HEK293 (cell line): ENCODE measurements around the gene ZGPAT.

Source experiments
- CTCF ChIA-PET: fragments of 350-600 bp; formaldehyde crosslinking; extraction: SDS; loops from one replicate; lab custom pipeline; 2021; ENCODE audit warnings: antibody characterized with exemption; lab: Yijun Ruan, JAX
- POLR2A ChIA-PET: fragments of 300-600 bp; formaldehyde crosslinking; extraction: SDS; loops from one replicate; lab custom pipeline; 2020; ENCODE audit warnings: antibody characterized with exemption, inconsistent platforms; lab: Yijun Ruan, JAX
- H3K27ac ChIP-seq: fragments of 200-500 bp; sonication (Bioruptor generic); 2 replicates; pipeline ENCODE4 v1.5.1; 2014; ENCODE audit warnings: low read depth, low read length, control low read depth, inconsistent platforms; ENCODE audit errors: extremely low read depth
- H3K36me3 ChIP-seq, 2 experiments: fragments of 200-500 bp in 1 of 2; sonication (Bioruptor generic) in 1 of 2; 1 replicate in 1 of 2; 2 replicates in 1 of 2; pipeline ENCODE4 v1.5.1; 2014 to 2017; ENCODE audit warnings: inconsistent platforms in 2 of 2, low read length in 2 of 2; ENCODE audit not compliant: control insufficient read depth in 2 of 2, insufficient read depth in 1 of 2
- H3K4me1 ChIP-seq: fragments of 200-500 bp; sonication (Bioruptor generic); 2 replicates; pipeline ENCODE4 v1.5.1; 2014; ENCODE audit warnings: mild to moderate bottlenecking, low read length, inconsistent platforms; ENCODE audit not compliant: control insufficient read depth, insufficient read depth
- H3K4me3 ChIP-seq: 2 replicates; pipeline ENCODE4 v1.5.1; 2011; ENCODE audit warnings: low read depth, mild to moderate bottlenecking, control low read depth, low read length, moderate library complexity
- H3K9me3 ChIP-seq: fragments of 200-500 bp; sonication (Bioruptor generic); 2 replicates; pipeline ENCODE4 v1.5.1; 2014; ENCODE audit warnings: low read depth, low read length, inconsistent platforms; ENCODE audit not compliant: control insufficient read depth, insufficient read depth
- BCL6B ChIP-seq: fragments of 450-650 bp; formaldehyde crosslinking; IDR thresholded peaks from 2 replicates; pipeline ENCODE4 v1.5.1; 2017; ENCODE audit warnings: missing biosample characterization, missing genetic modification characterization
- FEZF1 ChIP-seq: fragments of 450-650 bp; formaldehyde crosslinking; IDR thresholded peaks from 2 replicates; pipeline ENCODE4 v1.5.1; 2016; ENCODE audit warnings: missing biosample characterization, missing genetic modification characterization
- GLIS1 ChIP-seq: fragments of 450-650 bp; formaldehyde crosslinking; IDR thresholded peaks from 2 replicates; pipeline ENCODE4 v1.5.1; 2016; ENCODE audit warnings: missing biosample characterization, missing genetic modification characterization
- HOXA7 ChIP-seq: sonication (generic); formaldehyde crosslinking; IDR thresholded peaks from 2 replicates; pipeline ENCODE4 v1.8.1; 2022; ENCODE audit warnings: missing genetic modification reagents, borderline replicate concordance
- KLF10 ChIP-seq: fragments of 450-650 bp; IDR thresholded peaks from 2 replicates; pipeline ENCODE4 v1.5.1; 2018; ENCODE audit warnings: missing biosample characterization, mild to moderate bottlenecking, missing genetic modification characterization
- KLF9 ChIP-seq: fragments of 450-650 bp; formaldehyde crosslinking; IDR thresholded peaks from 2 replicates; pipeline ENCODE4 v1.5.1; 2016; ENCODE audit warnings: missing biosample characterization, missing genetic modification characterization, low read depth
- SCRT2 ChIP-seq: fragments of 450-650 bp; formaldehyde crosslinking; IDR thresholded peaks from 2 replicates; pipeline ENCODE4 v1.5.1; 2016; ENCODE audit warnings: missing biosample characterization, missing genetic modification characterization
- SP2 ChIP-seq: fragments of 450-650 bp; formaldehyde crosslinking; IDR thresholded peaks from 2 replicates; pipeline ENCODE4 v1.5.1; 2016; ENCODE audit warnings: missing biosample characterization, missing genetic modification characterization
- SP3 ChIP-seq: fragments of 450-650 bp; formaldehyde crosslinking; IDR thresholded peaks from 2 replicates; pipeline ENCODE4 v1.5.1; 2016; ENCODE audit warnings: missing biosample characterization, missing genetic modification characterization
- TCF7L2 ChIP-seq: IDR thresholded peaks from 2 replicates; pipeline ENCODE4 v1.6.1; 2011; ENCODE audit warnings: low read depth, mild to moderate bottlenecking, inconsistent platforms, low read length, moderate library complexity, borderline replicate concordance
- ZBTB1 ChIP-seq: fragments of 450-650 bp; formaldehyde crosslinking; IDR thresholded peaks from 2 replicates; pipeline ENCODE4 v1.5.1; 2016; ENCODE audit warnings: missing biosample characterization, missing genetic modification characterization
- ZBTB11 ChIP-seq: fragments of 450-650 bp; formaldehyde crosslinking; conservative IDR thresholded peaks from 2 replicates; pipeline ENCODE4 v1.5.1; 2016; ENCODE audit warnings: low read depth, missing biosample characterization, missing genetic modification characterization
- ZNF140 ChIP-seq: fragments of 450-650 bp; formaldehyde crosslinking; IDR thresholded peaks from 2 replicates; pipeline ENCODE4 v1.5.1; 2016; ENCODE audit warnings: missing biosample characterization, missing genetic modification characterization
- ZNF175 ChIP-seq: fragments of 450-650 bp; formaldehyde crosslinking; IDR thresholded peaks from 2 replicates; pipeline ENCODE4 v1.5.1; 2016; ENCODE audit warnings: missing biosample characterization, missing genetic modification characterization
- ZNF324 ChIP-seq: fragments of 450-650 bp; formaldehyde crosslinking; IDR thresholded peaks from 2 replicates; pipeline ENCODE4 v1.5.1; 2016; ENCODE audit warnings: missing biosample characterization, missing genetic modification characterization
- ZNF362 ChIP-seq: fragments of 450-650 bp; formaldehyde crosslinking; IDR thresholded peaks from 2 replicates; pipeline ENCODE4 v1.5.1; 2016; ENCODE audit warnings: missing biosample characterization, missing genetic modification characterization
- ZNF37A ChIP-seq: fragments of 450-650 bp; IDR thresholded peaks from 2 replicates; pipeline ENCODE4 v1.5.1; 2018; ENCODE audit warnings: missing biosample characterization, missing genetic modification characterization
- ZNF560 ChIP-seq: fragments of 450-650 bp; formaldehyde crosslinking; IDR thresholded peaks from 2 replicates; pipeline ENCODE4 v1.5.1; 2017; ENCODE audit warnings: missing biosample characterization, missing genetic modification characterization, borderline replicate concordance
- ZNF792 ChIP-seq: fragments of 450-650 bp; formaldehyde crosslinking; IDR thresholded peaks from 2 replicates; pipeline ENCODE4 v1.5.1; 2016; ENCODE audit warnings: missing biosample characterization, missing genetic modification characterization
- ZNF837 ChIP-seq: fragments of 450-650 bp; formaldehyde crosslinking; IDR thresholded peaks from 2 replicates; pipeline ENCODE4 v1.5.1; 2016; ENCODE audit warnings: missing biosample characterization, missing genetic modification characterization
- ZSCAN4 ChIP-seq: fragments of 450-650 bp; formaldehyde crosslinking; IDR thresholded peaks from 2 replicates; pipeline ENCODE4 v1.5.1; 2017; ENCODE audit warnings: missing biosample characterization, missing genetic modification characterization
- ZXDB ChIP-seq: fragments of 450-650 bp; formaldehyde crosslinking; IDR thresholded peaks from 2 replicates; pipeline ENCODE4 v1.5.1; 2016; ENCODE audit warnings: missing biosample characterization, missing genetic modification characterization
- TF ChIP-seq, protein P1 (sequence below): fragments of 450-650 bp; formaldehyde crosslinking; IDR thresholded peaks from 2 replicates; pipeline ENCODE4 v1.5.1; 2016; ENCODE audit warnings: missing biosample characterization, missing genetic modification characterization, low read depth
- TF ChIP-seq, protein P2 (sequence below): fragments of 450-650 bp; formaldehyde crosslinking; IDR thresholded peaks from 2 replicates; pipeline ENCODE4 v1.5.1; 2016; ENCODE audit warnings: missing biosample characterization, missing genetic modification characterization
- TF ChIP-seq, protein P3 (sequence below): fragments of 450-650 bp; formaldehyde crosslinking; IDR thresholded peaks from 2 replicates; pipeline ENCODE4 v1.5.1; 2016; ENCODE audit warnings: missing biosample characterization, missing genetic modification characterization

The ZGPAT gene

GRCh38 chr20:63740627-63741353, 33.0 kb downstream of the ZGPAT start:
- CTCF ChIA-PET: interaction anchor here (0.6 to 1.0 kb wide), 3 partner anchors 124 to 670 kb away, joined by 3 read pairs; partner anchors contain the start of gene TPD52L2
- Histone ChIP-seq H3K9me3 (no peaks in the 10 kb centered on the region), H3K36me3 (peaks cover 4 to 41% of the 10 kb centered on the region in 2 experiments; a peak in 1 of 3 replicates), H3K27ac (peak overlapping the region; percentile 79), H3K4me1 (no peaks in the 10 kb centered on the region; the same call in 1 of the 2 replicates), H3K4me3 (peak overlapping the region; percentile 54)
- POLR2A ChIA-PET: interaction anchor here (0.6 to 1.6 kb wide), 10 partner anchors 10 to 240 kb away, joined by 3 to 13 read pairs (median 4); partner anchors contain the start of genes ARFRP1, PRPF6, TPD52L2 and UCKL1
- TF ChIP-seq ZNF37A (no peak), ZBTB1 (tag by site-specific recombination) (no peak), ZNF837 (tag by site-specific recombination) (no peak), SP2 (tag by site-specific recombination) (peak; percentile 50), ZNF792 (tag by site-specific recombination) (no peak), GLIS1 (tag by site-specific recombination) (peak; percentile 63), FEZF1 (tag by site-specific recombination) (no peak), HOXA7 (CRISPR knock-in tag) (no peak), KLF10 (tag by site-specific recombination) (0 out of 2 replicates have a peak, but pooled peaks have one; percentile 38), TCF7L2 (no peak), ZNF140 (tag by site-specific recombination) (no peak), BCL6B (tag by site-specific recombination) (0 out of 2 replicates have a peak, but pooled peaks have one; percentile 38), ZBTB11 (tag by site-specific recombination) (0 out of 2 replicates have a peak, but pooled peaks have one; percentile 5), SP3 (tag by site-specific recombination) (peak; percentile 66), ZXDB (peak; percentile 84), ZNF560 (tag by site-specific recombination) (no peak), ZNF324 (tag by site-specific recombination) (no peak), KLF9 (tag by site-specific recombination) (peak; percentile 93), ZNF362 (tag by site-specific recombination) (no peak), SCRT2 (tag by site-specific recombination) (peak; percentile 78), ZSCAN4 (tag by site-specific recombination) (no peak), ZNF175 (tag by site-specific recombination) (no peak)
- TF ChIP-seq, protein P1, sequence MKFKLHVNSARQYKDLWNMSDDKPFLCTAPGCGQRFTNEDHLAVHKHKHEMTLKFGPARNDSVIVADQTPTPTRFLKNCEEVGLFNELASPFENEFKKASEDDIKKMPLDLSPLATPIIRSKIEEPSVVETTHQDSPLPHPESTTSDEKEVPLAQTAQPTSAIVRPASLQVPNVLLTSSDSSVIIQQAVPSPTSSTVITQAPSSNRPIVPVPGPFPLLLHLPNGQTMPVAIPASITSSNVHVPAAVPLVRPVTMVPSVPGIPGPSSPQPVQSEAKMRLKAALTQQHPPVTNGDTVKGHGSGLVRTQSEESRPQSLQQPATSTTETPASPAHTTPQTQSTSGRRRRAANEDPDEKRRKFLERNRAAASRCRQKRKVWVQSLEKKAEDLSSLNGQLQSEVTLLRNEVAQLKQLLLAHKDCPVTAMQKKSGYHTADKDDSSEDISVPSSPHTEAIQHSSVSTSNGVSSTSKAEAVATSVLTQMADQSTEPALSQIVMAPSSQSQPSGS (tag by site-specific recombination): no peak
- TF ChIP-seq, protein P2, sequence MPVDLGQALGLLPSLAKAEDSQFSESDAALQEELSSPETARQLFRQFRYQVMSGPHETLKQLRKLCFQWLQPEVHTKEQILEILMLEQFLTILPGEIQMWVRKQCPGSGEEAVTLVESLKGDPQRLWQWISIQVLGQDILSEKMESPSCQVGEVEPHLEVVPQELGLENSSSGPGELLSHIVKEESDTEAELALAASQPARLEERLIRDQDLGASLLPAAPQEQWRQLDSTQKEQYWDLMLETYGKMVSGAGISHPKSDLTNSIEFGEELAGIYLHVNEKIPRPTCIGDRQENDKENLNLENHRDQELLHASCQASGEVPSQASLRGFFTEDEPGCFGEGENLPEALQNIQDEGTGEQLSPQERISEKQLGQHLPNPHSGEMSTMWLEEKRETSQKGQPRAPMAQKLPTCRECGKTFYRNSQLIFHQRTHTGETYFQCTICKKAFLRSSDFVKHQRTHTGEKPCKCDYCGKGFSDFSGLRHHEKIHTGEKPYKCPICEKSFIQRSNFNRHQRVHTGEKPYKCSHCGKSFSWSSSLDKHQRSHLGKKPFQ: peak; percentile 10; the same call in 1 of the 2 replicates
- TF ChIP-seq, protein P3, sequence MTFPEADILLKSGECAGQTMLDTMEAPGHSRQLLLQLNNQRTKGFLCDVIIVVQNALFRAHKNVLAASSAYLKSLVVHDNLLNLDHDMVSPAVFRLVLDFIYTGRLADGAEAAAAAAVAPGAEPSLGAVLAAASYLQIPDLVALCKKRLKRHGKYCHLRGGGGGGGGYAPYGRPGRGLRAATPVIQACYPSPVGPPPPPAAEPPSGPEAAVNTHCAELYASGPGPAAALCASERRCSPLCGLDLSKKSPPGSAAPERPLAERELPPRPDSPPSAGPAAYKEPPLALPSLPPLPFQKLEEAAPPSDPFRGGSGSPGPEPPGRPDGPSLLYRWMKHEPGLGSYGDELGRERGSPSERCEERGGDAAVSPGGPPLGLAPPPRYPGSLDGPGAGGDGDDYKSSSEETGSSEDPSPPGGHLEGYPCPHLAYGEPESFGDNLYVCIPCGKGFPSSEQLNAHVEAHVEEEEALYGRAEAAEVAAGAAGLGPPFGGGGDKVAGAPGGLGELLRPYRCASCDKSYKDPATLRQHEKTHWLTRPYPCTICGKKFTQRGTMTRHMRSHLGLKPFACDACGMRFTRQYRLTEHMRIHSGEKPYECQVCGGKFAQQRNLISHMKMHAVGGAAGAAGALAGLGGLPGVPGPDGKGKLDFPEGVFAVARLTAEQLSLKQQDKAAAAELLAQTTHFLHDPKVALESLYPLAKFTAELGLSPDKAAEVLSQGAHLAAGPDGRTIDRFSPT (tag by site-specific recombination): peak; percentile 67; the same call in 1 of the 2 replicates
